Glutamatergic neuron (in vitro differentiated cells): ENCODE measurements around the gene GPD2. TPM values are rescaled to one million over a fixed set of nuclear protein-coding genes. Genes with fewer than 3 reads are reported as not detected.

Experiments used
- DNase-seq: peaks from one replicate; pipeline ENCODE4 v3.0.0; 2022
- H3K27ac Mint-ChIP-seq: one replicate; pipeline ENCODE4 v1.8.0; 2020; ENCODE audit warnings: mild to moderate bottlenecking, mixed read lengths, inconsistent platforms; ENCODE audit not compliant: unreplicated experiment
- H3K27me3 Mint-ChIP-seq: one replicate; pipeline ENCODE4 v1.8.0; 2020; ENCODE audit warnings: mild to moderate bottlenecking, moderate library complexity, mixed read lengths, inconsistent platforms; ENCODE audit not compliant: unreplicated experiment
- H3K36me3 Mint-ChIP-seq: one replicate; pipeline ENCODE4 v1.8.0; 2020; ENCODE audit warnings: mild to moderate bottlenecking, mixed read lengths, inconsistent platforms; ENCODE audit not compliant: unreplicated experiment
- H3K4me1 Mint-ChIP-seq: one replicate; pipeline ENCODE4 v1.8.0; 2020; ENCODE audit warnings: mild to moderate bottlenecking, low read depth, mixed read lengths, inconsistent platforms; ENCODE audit not compliant: unreplicated experiment
- H3K4me3 Mint-ChIP-seq: one replicate; pipeline ENCODE4 v1.8.0; 2020; ENCODE audit warnings: mild to moderate bottlenecking, mixed read lengths, inconsistent platforms; ENCODE audit not compliant: unreplicated experiment
- H3K9me3 Mint-ChIP-seq: one replicate; pipeline ENCODE4 v1.8.0; 2020; ENCODE audit warnings: mild to moderate bottlenecking, moderate library complexity, mixed read lengths, inconsistent platforms; ENCODE audit not compliant: unreplicated experiment
- total RNA-seq: library from RNA; stranded (reverse); fragmentation: NEBNext Ultra II Directional; extraction: Animal tissue kit (Norgen Biotek cat#: 25700); gene quantifications from one replicate; pipeline ENCODE4 v1.2.1, GENCODE V29; 2021; ENCODE audit not compliant: unreplicated experiment
- TF ChIP-seq, protein P1 (sequence below): fragments of 200-600 bp; sonication (generic); IDR thresholded peaks from one replicate; pipeline ENCODE4 v1.5.0; 2021; ENCODE audit not compliant: partially characterized antibody, unreplicated experiment

The GPD2 gene
- total RNA-seq, 1 donor from 2014 or later: 26.2 TPM

DNA sequence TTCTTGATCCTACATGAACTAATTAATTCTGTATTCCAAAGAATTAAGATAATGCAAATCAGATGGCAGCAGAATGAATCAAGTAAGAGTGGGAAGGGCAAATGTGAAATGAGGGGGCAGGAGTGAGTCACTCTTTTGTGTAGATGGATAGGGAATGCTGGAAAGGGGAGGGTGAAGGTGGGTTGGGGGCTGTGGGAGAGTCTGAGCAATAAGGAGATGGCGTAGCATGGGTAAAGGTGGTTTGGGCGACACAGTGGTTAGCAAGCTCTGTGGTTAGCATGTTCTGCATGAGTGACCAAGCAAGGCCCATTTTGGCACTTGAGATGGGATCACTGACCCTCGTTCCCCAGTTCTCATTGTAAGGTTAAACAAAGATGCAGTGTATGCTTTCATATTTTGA lies 20.4 kb downstream of the GPD2 start:
- Mint-ChIP-seq H3K9me3 (peaks cover 12% of the 10 kb centered on the region), H3K4me3 (no peak overlapping the region), H3K27ac (no peak overlapping the region), H3K36me3 (peaks cover 10% of the 10 kb centered on the region), H3K27me3 (peaks cover 4% of the 10 kb centered on the region), H3K4me1 (no peaks in the 10 kb centered on the region)
- no peak for DNase-seq
- TF ChIP-seq, protein P1, sequence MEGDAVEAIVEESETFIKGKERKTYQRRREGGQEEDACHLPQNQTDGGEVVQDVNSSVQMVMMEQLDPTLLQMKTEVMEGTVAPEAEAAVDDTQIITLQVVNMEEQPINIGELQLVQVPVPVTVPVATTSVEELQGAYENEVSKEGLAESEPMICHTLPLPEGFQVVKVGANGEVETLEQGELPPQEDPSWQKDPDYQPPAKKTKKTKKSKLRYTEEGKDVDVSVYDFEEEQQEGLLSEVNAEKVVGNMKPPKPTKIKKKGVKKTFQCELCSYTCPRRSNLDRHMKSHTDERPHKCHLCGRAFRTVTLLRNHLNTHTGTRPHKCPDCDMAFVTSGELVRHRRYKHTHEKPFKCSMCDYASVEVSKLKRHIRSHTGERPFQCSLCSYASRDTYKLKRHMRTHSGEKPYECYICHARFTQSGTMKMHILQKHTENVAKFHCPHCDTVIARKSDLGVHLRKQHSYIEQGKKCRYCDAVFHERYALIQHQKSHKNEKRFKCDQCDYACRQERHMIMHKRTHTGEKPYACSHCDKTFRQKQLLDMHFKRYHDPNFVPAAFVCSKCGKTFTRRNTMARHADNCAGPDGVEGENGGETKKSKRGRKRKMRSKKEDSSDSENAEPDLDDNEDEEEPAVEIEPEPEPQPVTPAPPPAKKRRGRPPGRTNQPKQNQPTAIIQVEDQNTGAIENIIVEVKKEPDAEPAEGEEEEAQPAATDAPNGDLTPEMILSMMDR: no peak

DNA sequence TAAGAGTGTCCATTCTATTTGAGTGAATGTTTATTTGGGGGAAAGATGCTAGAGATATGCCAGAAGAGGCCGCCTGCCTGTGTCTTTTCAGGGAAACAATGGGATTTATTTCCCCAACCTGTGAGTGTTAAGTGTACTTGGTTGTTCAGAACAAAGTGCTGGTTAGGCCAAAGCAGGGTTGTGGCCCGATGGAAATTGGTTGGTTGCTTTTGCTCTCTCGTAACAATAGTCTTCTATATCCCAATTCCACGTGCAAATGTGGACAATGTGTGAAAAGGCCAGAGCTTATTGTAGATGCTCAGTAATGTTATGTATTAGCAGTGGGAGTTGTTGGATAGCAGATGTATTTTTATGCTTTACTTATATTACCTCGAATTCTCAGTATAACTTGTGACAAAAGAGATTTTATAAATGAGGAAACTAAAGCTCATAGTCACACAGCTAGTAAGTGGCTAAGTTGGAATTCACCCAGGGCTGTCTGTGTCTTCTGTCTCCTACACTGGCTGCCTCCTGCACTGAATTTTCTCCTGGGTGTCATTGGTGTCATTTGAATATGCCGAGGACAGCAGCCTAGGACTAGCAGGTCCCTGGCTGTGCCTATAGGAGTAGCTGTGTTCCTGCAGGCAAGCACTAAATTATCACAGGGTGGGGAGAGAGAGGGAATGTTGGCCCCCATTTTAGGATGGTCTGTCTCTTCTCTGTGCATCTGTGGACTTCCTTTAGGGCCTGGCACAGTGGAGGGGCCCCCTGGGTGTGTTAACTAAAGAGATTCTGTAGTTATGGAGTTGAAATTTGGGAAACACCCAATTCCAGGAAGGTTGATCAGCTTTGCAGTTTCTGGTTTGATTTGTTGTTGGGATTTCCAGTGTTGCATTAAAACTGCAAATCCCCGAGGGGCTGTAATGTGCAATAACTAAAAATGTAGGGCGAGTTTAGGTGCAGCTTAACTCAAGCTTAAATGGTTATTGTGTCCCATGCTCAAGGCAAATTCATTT lies 21.6 kb downstream of the GPD2 start:
- peaks cover 5% of the 10 kb centered on the region for H3K36me3 Mint-ChIP-seq
- DNase-seq: no peak
- H3K27ac Mint-ChIP-seq: no peak overlapping the region
- H3K4me3 Mint-ChIP-seq: no peak overlapping the region
- no peaks in the 10 kb centered on the region for H3K4me1 Mint-ChIP-seq
- TF ChIP-seq, protein P1: no peak
- H3K27me3 Mint-ChIP-seq: peaks cover 3% of the 10 kb centered on the region
- peaks cover 7% of the 10 kb centered on the region for H3K9me3 Mint-ChIP-seq

DNA sequence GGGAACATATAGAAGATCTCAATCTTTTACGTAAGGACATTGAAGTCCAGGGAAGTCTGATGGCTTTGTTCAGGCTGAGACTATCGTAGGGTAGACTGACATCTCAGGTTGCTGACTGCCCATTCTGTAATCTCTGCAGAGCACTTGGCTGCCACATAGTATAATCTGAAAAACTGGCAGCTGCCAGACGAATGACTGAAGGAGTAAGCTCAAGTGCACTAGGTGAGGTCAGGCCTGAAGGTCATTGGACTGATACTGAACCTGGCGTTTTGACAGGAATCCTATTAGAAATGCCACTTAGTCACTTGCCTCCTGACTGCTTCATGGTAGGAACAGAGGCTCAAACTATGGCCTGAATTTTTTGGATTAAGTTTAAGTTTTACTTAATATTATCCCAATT lies 23.5 kb downstream of the GPD2 start:
- Mint-ChIP-seq H3K4me3 (no peak overlapping the region), H3K27me3 (peaks cover 1% of the 10 kb centered on the region), H3K4me1 (no peaks in the 10 kb centered on the region), H3K27ac (no peak overlapping the region), H3K36me3 (no peaks in the 10 kb centered on the region), H3K9me3 (no peaks in the 10 kb centered on the region)
- TF ChIP-seq, protein P1: no peak
- no peak for DNase-seq

DNA sequence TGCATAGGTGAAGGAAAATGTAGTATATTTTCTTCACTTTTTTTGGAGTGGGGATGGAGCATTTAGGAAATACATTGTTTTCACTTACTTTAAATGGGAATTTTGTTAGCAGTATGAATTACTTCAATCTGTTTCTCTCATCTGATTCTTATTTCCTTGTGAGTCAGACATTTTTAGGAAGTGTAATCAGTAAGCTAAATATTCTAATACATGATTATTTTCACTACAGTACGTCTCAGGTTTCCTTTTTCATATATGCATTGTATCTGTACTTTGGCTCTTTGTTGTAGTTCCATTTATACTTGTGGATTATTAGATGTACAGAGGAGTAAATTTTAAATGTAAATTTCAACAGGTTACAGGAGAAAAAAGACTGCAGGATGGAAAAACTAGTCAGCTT lies 27.9 kb downstream of the GPD2 start:
- Mint-ChIP-seq H3K27ac (no peak overlapping the region), H3K36me3 (no peaks in the 10 kb centered on the region), H3K27me3 (peaks cover 1% of the 10 kb centered on the region), H3K4me3 (no peak overlapping the region), H3K4me1 (peaks cover 10% of the 10 kb centered on the region), H3K9me3 (no peaks in the 10 kb centered on the region)
- DNase-seq: no peak
- TF ChIP-seq, protein P1: no peak

DNA sequence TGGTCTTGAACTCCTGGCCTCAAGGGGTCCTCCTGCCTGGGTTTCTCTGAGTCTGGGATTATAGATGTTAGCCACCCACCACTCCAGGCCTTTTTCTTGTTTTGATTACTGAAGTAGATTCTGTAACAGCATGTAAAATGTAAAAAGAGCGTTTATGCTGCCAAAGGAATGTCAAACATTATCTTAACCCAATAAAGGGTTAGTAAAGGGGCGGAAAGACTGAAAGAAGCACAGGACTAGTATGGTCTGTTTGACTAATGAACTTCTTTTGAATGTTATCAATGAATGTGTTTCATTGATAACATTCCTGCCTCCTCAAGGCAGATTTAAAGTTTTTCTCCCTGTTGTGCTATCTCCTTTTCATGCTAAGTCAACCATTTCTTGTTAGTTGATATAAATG lies 29.4 kb downstream of the GPD2 start:
- H3K36me3 Mint-ChIP-seq: no peaks in the 10 kb centered on the region
- peaks cover 10% of the 10 kb centered on the region for H3K4me1 Mint-ChIP-seq
- H3K4me3 Mint-ChIP-seq: no peak overlapping the region
- no peak for DNase-seq
- no peaks in the 10 kb centered on the region for H3K9me3 Mint-ChIP-seq
- peaks cover 2% of the 10 kb centered on the region for H3K27me3 Mint-ChIP-seq
- TF ChIP-seq, protein P1: no peak
- no peak overlapping the region for H3K27ac Mint-ChIP-seq
